PFSK-1 (cell line): Measurements from ENCODE around the gene HELZ.

ENCODE experiments used
- FOXP2 ChIP-seq: optimal IDR thresholded peaks from 2 replicates; pipeline ENCODE3; 2011; ENCODE audit warnings: borderline replicate concordance, control low read depth, inconsistent platforms; ENCODE audit not compliant: insufficient read depth; ENCODE audit errors: extremely low read length, extremely low read depth
- POLR2AphosphoS5 ChIP-seq: IDR thresholded peaks from 2 replicates; pipeline ENCODE4 v1.6.1; 2012; ENCODE audit warnings: low read depth, mild to moderate bottlenecking, control low read depth, low read length, moderate library complexity
- SIN3A ChIP-seq: IDR thresholded peaks from 2 replicates; pipeline ENCODE4 v1.6.1; 2012; ENCODE audit warnings: mild to moderate bottlenecking, low read length, moderate library complexity, borderline replicate concordance; ENCODE audit not compliant: insufficient read depth
- TAF1 ChIP-seq: IDR thresholded peaks from 2 replicates; pipeline ENCODE4 v1.6.1; 2012; ENCODE audit warnings: low read length, control low read depth, borderline replicate concordance; ENCODE audit not compliant: insufficient read depth
- TF ChIP-seq, protein P1 (sequence below), 2 experiments: IDR thresholded peaks; 2 replicates each; pipeline versions ENCODE4 v1.6.1 to v1.8.0; 2011 to 2012; ENCODE audit warnings: low read depth in 2 of 2, low read length in 2 of 2, control low read depth in 1 of 2, inconsistent platforms in 1 of 2, mild to moderate bottlenecking in 1 of 2, moderate library complexity in 1 of 2; ENCODE audit not compliant: insufficient read depth in 1 of 2

DNA sequence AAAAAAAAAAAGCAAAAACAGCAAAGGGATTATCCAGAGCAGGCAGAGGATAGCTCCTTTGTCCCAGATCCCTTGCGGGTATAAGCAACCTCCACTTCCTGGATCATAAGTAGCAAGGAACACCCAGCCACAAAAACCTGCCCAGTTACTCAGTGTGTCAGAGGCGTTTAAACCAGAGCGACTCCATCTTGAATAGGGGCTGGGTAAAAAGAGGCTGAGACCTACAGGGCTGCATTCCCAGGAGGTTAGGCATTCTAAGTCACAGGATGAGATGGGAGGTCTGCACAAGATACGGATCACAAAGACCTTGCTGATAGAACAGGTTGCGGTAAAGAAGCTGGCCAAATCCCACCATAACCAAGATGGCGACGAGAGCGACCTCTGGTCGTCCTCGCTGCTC lies 33.4 kb upstream of the HELZ start:
- TF ChIP-seq, protein P1, sequence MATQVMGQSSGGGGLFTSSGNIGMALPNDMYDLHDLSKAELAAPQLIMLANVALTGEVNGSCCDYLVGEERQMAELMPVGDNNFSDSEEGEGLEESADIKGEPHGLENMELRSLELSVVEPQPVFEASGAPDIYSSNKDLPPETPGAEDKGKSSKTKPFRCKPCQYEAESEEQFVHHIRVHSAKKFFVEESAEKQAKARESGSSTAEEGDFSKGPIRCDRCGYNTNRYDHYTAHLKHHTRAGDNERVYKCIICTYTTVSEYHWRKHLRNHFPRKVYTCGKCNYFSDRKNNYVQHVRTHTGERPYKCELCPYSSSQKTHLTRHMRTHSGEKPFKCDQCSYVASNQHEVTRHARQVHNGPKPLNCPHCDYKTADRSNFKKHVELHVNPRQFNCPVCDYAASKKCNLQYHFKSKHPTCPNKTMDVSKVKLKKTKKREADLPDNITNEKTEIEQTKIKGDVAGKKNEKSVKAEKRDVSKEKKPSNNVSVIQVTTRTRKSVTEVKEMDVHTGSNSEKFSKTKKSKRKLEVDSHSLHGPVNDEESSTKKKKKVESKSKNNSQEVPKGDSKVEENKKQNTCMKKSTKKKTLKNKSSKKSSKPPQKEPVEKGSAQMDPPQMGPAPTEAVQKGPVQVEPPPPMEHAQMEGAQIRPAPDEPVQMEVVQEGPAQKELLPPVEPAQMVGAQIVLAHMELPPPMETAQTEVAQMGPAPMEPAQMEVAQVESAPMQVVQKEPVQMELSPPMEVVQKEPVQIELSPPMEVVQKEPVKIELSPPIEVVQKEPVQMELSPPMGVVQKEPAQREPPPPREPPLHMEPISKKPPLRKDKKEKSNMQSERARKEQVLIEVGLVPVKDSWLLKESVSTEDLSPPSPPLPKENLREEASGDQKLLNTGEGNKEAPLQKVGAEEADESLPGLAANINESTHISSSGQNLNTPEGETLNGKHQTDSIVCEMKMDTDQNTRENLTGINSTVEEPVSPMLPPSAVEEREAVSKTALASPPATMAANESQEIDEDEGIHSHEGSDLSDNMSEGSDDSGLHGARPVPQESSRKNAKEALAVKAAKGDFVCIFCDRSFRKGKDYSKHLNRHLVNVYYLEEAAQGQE (IDR thresholded peaks at IDR 0.05; ENCODE audit: insufficient read depth in 1 of 2, low read depth in 2 of 2, low read length in 2 of 2): no peak
- TF ChIP-seq POLR2AphosphoS5 (no peak), SIN3A (no peak), FOXP2 (no peak), TAF1 (no peak)
